Upper lobe of left lung (tissue), 6 donors: ENCODE results near the gene IFNA1. TPM values are rescaled to one million over a fixed set of nuclear protein-coding genes. Genes with fewer than 3 reads are reported as not detected.

Source experiments
- total RNA-seq, 6 donors: library from RNA; depleted of rRNA in 4 of 6; stranded (reverse); fragments of >200 nt in 4 of 6; gene quantifications; one replicate each; pipeline versions ENCODE4 v1.1.0 to v1.2.1, GENCODE V29; 2016 to 2021
- donor health status: DM: no; HTN: no; CAD: no; lungs with moderate emphysema.
- donor health status: DM: no; HTN: yes; CAD: no; lungs with severe emphysema.

Gene IFNA1
- total RNA-seq, 6 donors from 2014 or later, result 0.26 to 0.30 TPM; not detected in 4

Other genes with a start within 250 kb of the IFNA1 start
- not detected for gene IFNA7, start 238.2 kb upstream of the IFNA1 start, total RNA-seq
- not detected for gene IFNA10, start 233.3 kb upstream of the IFNA1 start, total RNA-seq
- not detected for gene IFNA16, start 223.1 kb upstream of the IFNA1 start, total RNA-seq
- not detected for gene IFNA17, start 212.2 kb upstream of the IFNA1 start, total RNA-seq
- gene IFNA14, start 200.4 kb upstream of the IFNA1 start, total RNA-seq, result not detected
- under 1 TPM in 1 of 6 donors, not detected in 5; 0.23 TPM for gene IFNA5, start 135.1 kb upstream of the IFNA1 start, total RNA-seq
- gene KLHL9, start 105.0 kb upstream of the IFNA1 start, total RNA-seq, result 10 to 100 TPM; 14.6 to 23.7 (median 19.5) TPM
- not detected for gene IFNA6, start 89.6 kb upstream of the IFNA1 start, total RNA-seq
- gene IFNA13, start 72.4 kb upstream of the IFNA1 start, total RNA-seq, result not detected
- gene IFNA2, start 55.0 kb upstream of the IFNA1 start, total RNA-seq, result not detected
- not detected for gene IFNA8, start 31.3 kb upstream of the IFNA1 start, total RNA-seq
- gene IFNE, start 41.9 kb downstream of the IFNA1 start, total RNA-seq, result not detected